HEK293 (cell line): ENCODE measurements around the gene CDC73.

Experiments
- CTCF ChIA-PET: fragments of 350-600 bp; formaldehyde crosslinking; extraction: SDS; loops from one replicate; lab custom pipeline; 2021; ENCODE audit warnings: antibody characterized with exemption; lab: Yijun Ruan, JAX
- POLR2A ChIA-PET: fragments of 300-600 bp; formaldehyde crosslinking; extraction: SDS; loops from one replicate; lab custom pipeline; 2020; ENCODE audit warnings: antibody characterized with exemption, inconsistent platforms; lab: Yijun Ruan, JAX
- H3K27ac ChIP-seq: fragments of 200-500 bp; sonication (Bioruptor generic); 2 replicates; pipeline ENCODE4 v1.5.1; 2014; ENCODE audit warnings: low read depth, low read length, control low read depth, inconsistent platforms; ENCODE audit errors: extremely low read depth
- H3K36me3 ChIP-seq, 2 experiments: fragments of 200-500 bp in 1 of 2; sonication (Bioruptor generic) in 1 of 2; 1 replicate in 1 of 2; 2 replicates in 1 of 2; pipeline ENCODE4 v1.5.1; 2014 to 2017; ENCODE audit warnings: inconsistent platforms in 2 of 2, low read length in 2 of 2; ENCODE audit not compliant: control insufficient read depth in 2 of 2, insufficient read depth in 1 of 2
- H3K4me1 ChIP-seq: fragments of 200-500 bp; sonication (Bioruptor generic); 2 replicates; pipeline ENCODE4 v1.5.1; 2014; ENCODE audit warnings: mild to moderate bottlenecking, low read length, inconsistent platforms; ENCODE audit not compliant: control insufficient read depth, insufficient read depth
- H3K4me3 ChIP-seq: 2 replicates; pipeline ENCODE4 v1.5.1; 2011; ENCODE audit warnings: low read depth, mild to moderate bottlenecking, control low read depth, low read length, moderate library complexity
- H3K9me3 ChIP-seq: fragments of 200-500 bp; sonication (Bioruptor generic); 2 replicates; pipeline ENCODE4 v1.5.1; 2014; ENCODE audit warnings: low read depth, low read length, inconsistent platforms; ENCODE audit not compliant: control insufficient read depth, insufficient read depth
- ZFHX2 ChIP-seq: fragments of 450-650 bp; formaldehyde crosslinking; conservative IDR thresholded peaks from 2 replicates; pipeline ENCODE4 v1.5.1; 2016; ENCODE audit warnings: missing biosample characterization, missing genetic modification characterization
- ZFP69B ChIP-seq: fragments of 450-650 bp; formaldehyde crosslinking; IDR thresholded peaks from 2 replicates; pipeline ENCODE4 v1.5.1; 2016; ENCODE audit warnings: missing biosample characterization, missing genetic modification characterization
- ZNF426 ChIP-seq: fragments of 450-650 bp; formaldehyde crosslinking; IDR thresholded peaks from 2 replicates; pipeline ENCODE4 v1.5.1; 2017; ENCODE audit warnings: missing biosample characterization, missing genetic modification characterization, mild to moderate bottlenecking, inconsistent platforms, moderate library complexity
- ZNF560 ChIP-seq: fragments of 450-650 bp; formaldehyde crosslinking; IDR thresholded peaks from 2 replicates; pipeline ENCODE4 v1.5.1; 2017; ENCODE audit warnings: missing biosample characterization, missing genetic modification characterization, borderline replicate concordance
- ZNF596 ChIP-seq: fragments of 450-650 bp; IDR thresholded peaks from 2 replicates; pipeline ENCODE4 v1.5.0; 2018; ENCODE audit warnings: missing biosample characterization, mild to moderate bottlenecking, missing genetic modification characterization, moderate library complexity
- ZNF76 ChIP-seq: fragments of 450-650 bp; formaldehyde crosslinking; IDR thresholded peaks from 2 replicates; pipeline ENCODE4; 2016; ENCODE audit warnings: low read depth, missing biosample characterization, missing genetic modification characterization, borderline replicate concordance
- TF ChIP-seq, protein P1 (sequence below): fragments of 450-650 bp; formaldehyde crosslinking; IDR thresholded peaks from 2 replicates; pipeline ENCODE4 v1.5.1; 2016; ENCODE audit warnings: missing biosample characterization, missing genetic modification characterization, borderline replicate concordance
- TF ChIP-seq, protein P2 (sequence below): fragments of 450-650 bp; formaldehyde crosslinking; IDR thresholded peaks from 2 replicates; pipeline ENCODE4 v1.5.1; 2017; ENCODE audit warnings: missing biosample characterization, missing genetic modification characterization
- TF ChIP-seq, protein P3 (sequence below): fragments of 450-650 bp; IDR thresholded peaks from 2 replicates; pipeline ENCODE4 v1.5.1; 2018; ENCODE audit warnings: missing biosample characterization, missing genetic modification characterization
- TF ChIP-seq, protein P4 (sequence below): fragments of 450-650 bp; formaldehyde crosslinking; IDR thresholded peaks from 2 replicates; pipeline ENCODE4 v1.5.1; 2016; ENCODE audit warnings: missing biosample characterization, missing genetic modification characterization, borderline replicate concordance

CDC73 gene

DNA sequence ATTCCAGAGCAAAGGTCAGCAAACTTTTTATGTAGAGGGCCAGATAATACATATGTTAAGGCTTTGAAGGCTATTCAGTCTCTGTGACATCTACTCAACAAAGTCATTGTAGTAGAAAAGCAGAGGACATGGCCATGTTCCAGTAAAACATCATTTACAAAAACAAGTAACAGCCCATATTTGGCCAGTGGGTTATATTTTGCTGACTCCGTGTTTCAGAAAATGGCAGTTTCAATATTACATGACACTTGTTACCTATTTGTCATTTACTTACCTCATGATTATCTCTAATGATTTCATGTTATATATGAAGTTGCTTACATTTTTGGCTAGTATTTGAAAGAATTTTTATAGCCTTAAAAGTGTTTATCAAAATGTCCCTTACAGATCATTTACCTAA lies 182.0 kb downstream of the CDC73 start:
- Histone ChIP-seq H3K36me3 (no peaks in the 10 kb centered on the region), H3K4me3 (no peak overlapping the region), H3K27ac (no peak overlapping the region), H3K9me3 (no peaks in the 10 kb centered on the region), H3K4me1 (no peaks in the 10 kb centered on the region)
- TF ChIP-seq, protein P1, sequence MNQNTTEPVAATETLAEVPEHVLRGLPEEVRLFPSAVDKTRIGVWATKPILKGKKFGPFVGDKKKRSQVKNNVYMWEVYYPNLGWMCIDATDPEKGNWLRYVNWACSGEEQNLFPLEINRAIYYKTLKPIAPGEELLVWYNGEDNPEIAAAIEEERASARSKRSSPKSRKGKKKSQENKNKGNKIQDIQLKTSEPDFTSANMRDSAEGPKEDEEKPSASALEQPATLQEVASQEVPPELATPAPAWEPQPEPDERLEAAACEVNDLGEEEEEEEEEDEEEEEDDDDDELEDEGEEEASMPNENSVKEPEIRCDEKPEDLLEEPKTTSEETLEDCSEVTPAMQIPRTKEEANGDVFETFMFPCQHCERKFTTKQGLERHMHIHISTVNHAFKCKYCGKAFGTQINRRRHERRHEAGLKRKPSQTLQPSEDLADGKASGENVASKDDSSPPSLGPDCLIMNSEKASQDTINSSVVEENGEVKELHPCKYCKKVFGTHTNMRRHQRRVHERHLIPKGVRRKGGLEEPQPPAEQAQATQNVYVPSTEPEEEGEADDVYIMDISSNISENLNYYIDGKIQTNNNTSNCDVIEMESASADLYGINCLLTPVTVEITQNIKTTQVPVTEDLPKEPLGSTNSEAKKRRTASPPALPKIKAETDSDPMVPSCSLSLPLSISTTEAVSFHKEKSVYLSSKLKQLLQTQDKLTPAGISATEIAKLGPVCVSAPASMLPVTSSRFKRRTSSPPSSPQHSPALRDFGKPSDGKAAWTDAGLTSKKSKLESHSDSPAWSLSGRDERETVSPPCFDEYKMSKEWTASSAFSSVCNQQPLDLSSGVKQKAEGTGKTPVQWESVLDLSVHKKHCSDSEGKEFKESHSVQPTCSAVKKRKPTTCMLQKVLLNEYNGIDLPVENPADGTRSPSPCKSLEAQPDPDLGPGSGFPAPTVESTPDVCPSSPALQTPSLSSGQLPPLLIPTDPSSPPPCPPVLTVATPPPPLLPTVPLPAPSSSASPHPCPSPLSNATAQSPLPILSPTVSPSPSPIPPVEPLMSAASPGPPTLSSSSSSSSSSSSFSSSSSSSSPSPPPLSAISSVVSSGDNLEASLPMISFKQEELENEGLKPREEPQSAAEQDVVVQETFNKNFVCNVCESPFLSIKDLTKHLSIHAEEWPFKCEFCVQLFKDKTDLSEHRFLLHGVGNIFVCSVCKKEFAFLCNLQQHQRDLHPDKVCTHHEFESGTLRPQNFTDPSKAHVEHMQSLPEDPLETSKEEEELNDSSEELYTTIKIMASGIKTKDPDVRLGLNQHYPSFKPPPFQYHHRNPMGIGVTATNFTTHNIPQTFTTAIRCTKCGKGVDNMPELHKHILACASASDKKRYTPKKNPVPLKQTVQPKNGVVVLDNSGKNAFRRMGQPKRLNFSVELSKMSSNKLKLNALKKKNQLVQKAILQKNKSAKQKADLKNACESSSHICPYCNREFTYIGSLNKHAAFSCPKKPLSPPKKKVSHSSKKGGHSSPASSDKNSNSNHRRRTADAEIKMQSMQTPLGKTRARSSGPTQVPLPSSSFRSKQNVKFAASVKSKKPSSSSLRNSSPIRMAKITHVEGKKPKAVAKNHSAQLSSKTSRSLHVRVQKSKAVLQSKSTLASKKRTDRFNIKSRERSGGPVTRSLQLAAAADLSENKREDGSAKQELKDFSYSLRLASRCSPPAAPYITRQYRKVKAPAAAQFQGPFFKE (tag by site-specific recombination), result no peak
- TF ChIP-seq, protein P2, sequence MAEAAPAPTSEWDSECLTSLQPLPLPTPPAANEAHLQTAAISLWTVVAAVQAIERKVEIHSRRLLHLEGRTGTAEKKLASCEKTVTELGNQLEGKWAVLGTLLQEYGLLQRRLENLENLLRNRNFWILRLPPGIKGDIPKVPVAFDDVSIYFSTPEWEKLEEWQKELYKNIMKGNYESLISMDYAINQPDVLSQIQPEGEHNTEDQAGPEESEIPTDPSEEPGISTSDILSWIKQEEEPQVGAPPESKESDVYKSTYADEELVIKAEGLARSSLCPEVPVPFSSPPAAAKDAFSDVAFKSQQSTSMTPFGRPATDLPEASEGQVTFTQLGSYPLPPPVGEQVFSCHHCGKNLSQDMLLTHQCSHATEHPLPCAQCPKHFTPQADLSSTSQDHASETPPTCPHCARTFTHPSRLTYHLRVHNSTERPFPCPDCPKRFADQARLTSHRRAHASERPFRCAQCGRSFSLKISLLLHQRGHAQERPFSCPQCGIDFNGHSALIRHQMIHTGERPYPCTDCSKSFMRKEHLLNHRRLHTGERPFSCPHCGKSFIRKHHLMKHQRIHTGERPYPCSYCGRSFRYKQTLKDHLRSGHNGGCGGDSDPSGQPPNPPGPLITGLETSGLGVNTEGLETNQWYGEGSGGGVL (tag by site-specific recombination), result no peak
- TF ChIP-seq, protein P3, sequence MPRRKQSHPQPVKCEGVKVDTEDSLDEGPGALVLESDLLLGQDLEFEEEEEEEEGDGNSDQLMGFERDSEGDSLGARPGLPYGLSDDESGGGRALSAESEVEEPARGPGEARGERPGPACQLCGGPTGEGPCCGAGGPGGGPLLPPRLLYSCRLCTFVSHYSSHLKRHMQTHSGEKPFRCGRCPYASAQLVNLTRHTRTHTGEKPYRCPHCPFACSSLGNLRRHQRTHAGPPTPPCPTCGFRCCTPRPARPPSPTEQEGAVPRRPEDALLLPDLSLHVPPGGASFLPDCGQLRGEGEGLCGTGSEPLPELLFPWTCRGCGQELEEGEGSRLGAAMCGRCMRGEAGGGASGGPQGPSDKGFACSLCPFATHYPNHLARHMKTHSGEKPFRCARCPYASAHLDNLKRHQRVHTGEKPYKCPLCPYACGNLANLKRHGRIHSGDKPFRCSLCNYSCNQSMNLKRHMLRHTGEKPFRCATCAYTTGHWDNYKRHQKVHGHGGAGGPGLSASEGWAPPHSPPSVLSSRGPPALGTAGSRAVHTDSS (tag by site-specific recombination), result no peak
- TF ChIP-seq ZFHX2 (tag by site-specific recombination) (no peak), ZNF596 (tag by site-specific recombination) (no peak), ZNF426 (tag by site-specific recombination) (no peak), ZNF76 (tag by site-specific recombination) (no peak), ZFP69B (no peak), ZNF560 (no peak)
- TF ChIP-seq, protein P4, sequence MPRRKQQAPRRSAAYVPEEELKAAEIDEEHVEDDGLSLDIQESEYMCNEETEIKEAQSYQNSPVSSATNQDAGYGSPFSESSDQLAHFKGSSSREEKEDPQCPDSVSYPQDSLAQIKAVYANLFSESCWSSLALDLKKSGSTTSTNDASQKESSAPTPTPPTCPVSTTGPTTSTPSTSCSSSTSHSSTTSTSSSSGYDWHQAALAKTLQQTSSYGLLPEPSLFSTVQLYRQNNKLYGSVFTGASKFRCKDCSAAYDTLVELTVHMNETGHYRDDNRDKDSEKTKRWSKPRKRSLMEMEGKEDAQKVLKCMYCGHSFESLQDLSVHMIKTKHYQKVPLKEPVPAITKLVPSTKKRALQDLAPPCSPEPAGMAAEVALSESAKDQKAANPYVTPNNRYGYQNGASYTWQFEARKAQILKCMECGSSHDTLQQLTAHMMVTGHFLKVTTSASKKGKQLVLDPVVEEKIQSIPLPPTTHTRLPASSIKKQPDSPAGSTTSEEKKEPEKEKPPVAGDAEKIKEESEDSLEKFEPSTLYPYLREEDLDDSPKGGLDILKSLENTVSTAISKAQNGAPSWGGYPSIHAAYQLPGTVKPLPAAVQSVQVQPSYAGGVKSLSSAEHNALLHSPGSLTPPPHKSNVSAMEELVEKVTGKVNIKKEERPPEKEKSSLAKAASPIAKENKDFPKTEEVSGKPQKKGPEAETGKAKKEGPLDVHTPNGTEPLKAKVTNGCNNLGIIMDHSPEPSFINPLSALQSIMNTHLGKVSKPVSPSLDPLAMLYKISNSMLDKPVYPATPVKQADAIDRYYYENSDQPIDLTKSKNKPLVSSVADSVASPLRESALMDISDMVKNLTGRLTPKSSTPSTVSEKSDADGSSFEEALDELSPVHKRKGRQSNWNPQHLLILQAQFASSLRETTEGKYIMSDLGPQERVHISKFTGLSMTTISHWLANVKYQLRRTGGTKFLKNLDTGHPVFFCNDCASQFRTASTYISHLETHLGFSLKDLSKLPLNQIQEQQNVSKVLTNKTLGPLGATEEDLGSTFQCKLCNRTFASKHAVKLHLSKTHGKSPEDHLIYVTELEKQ (tag by site-specific recombination), result no peak
- CTCF ChIA-PET, result no interaction called here
- POLR2A ChIA-PET, result no interaction called here
